ENCODE results near the gene LYAR. TPM values are rescaled to one million over a fixed set of nuclear protein-coding genes. Genes with fewer than 3 reads are reported as not detected.

LYAR gene
- total and polyA plus RNA-seq, 2 of the 13 experiments (the other 11 are each of a cell fraction or from before 2014, with no cell fraction given): 7.8 to 94.2 TPM

DNA sequence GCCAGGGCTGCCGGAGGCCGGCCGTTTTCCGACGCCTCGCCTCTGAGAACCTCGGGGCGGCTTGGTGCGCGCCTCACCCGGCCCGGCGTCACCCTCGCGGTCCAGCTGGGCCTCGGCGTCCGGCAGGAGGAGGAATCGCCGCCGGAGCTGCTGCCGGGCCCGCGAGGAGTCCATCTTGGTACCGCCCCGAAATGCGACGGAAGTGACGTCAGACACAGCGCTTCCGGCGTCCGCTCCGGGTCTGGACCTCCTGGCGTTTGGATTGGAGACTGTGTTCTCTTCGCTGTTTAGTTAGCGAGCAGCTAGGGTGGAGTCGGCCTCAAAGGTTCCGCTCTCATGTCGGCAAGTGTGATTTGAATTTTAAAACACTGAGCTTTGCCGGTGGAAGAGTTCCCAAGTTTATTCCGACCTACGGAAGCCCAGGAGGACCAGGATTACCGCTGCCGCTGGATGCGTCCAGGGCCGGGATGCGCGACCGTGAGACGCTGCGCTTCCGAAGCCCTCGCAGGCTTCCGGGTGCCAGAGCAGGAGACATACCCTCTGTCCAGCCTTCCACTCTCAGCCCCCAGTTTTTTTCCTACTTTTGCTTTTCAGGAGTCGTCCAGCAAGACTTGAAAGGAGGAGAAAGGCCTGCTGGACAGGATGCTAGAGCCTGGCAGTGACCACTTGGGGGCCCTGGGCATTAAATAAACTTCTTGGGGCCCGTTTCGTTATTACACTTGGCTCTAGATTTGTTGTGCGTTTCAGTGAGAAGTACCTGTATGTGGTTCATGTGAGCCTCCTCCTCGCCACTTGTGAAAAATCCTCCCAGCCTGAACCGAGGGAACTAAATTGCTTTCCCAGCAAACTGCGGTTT lies 41.7 kb downstream of the LYAR start, which contains the start of gene TMEM128 (continued):
- TF ChIP-seq, protein P1, sequence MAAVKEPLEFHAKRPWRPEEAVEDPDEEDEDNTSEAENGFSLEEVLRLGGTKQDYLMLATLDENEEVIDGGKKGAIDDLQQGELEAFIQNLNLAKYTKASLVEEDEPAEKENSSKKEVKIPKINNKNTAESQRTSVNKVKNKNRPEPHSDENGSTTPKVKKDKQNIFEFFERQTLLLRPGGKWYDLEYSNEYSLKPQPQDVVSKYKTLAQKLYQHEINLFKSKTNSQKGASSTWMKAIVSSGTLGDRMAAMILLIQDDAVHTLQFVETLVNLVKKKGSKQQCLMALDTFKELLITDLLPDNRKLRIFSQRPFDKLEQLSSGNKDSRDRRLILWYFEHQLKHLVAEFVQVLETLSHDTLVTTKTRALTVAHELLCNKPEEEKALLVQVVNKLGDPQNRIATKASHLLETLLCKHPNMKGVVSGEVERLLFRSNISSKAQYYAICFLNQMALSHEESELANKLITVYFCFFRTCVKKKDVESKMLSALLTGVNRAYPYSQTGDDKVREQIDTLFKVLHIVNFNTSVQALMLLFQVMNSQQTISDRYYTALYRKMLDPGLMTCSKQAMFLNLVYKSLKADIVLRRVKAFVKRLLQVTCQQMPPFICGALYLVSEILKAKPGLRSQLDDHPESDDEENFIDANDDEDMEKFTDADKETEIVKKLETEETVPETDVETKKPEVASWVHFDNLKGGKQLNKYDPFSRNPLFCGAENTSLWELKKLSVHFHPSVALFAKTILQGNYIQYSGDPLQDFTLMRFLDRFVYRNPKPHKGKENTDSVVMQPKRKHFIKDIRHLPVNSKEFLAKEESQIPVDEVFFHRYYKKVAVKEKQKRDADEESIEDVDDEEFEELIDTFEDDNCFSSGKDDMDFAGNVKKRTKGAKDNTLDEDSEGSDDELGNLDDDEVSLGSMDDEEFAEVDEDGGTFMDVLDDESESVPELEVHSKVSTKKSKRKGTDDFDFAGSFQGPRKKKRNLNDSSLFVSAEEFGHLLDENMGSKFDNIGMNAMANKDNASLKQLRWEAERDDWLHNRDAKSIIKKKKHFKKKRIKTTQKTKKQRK (IDR thresholded peaks at IDR 0.05; ENCODE audit: low read length): no peak
- TF ChIP-seq HOXA7 (CRISPR knock-in tag; IDR thresholded peaks at IDR 0.05): no peak
- TF ChIP-seq ZSCAN5A (CRISPR knock-in tag; IDR thresholded peaks at IDR 0.05; ENCODE audit: borderline replicate concordance): no peak
- peak; percentile 36; the same call in 1 of the 2 replicates for TF ChIP-seq NCOA2 (CRISPR knock-in tag; IDR thresholded peaks at IDR 0.05)
- no peak for TF ChIP-seq ZNF225 (CRISPR knock-in tag; IDR thresholded peaks at IDR 0.05)
- no peak for TF ChIP-seq MYNN (CRISPR knock-in tag; IDR thresholded peaks at IDR 0.05; ENCODE audit: low read depth)
- 0 out of 2 replicates have a peak, but pooled peaks have one; percentile 57 for TF ChIP-seq CBFB (CRISPR knock-in tag; IDR thresholded peaks at IDR 0.05)
- TF ChIP-seq MED8 (CRISPR knock-in tag; IDR thresholded peaks at IDR 0.05; ENCODE audit: insufficient replicate concordance): peak; percentile 89
- no peak for TF ChIP-seq ZNF3 (CRISPR knock-in tag; IDR thresholded peaks at IDR 0.05)
- no peak for TF ChIP-seq ZFP37 (CRISPR knock-in tag; IDR thresholded peaks at IDR 0.05; ENCODE audit: borderline replicate concordance)
- 0 out of 2 replicates have a peak, but pooled peaks have one; percentile 33 for TF ChIP-seq ZNF546 (CRISPR knock-in tag; conservative IDR thresholded peaks at IDR 0.05)
- no peak for TF ChIP-seq ZBTB10 (CRISPR knock-in tag; IDR thresholded peaks at IDR 0.05; ENCODE audit: borderline replicate concordance)
- TF ChIP-seq, protein P2, sequence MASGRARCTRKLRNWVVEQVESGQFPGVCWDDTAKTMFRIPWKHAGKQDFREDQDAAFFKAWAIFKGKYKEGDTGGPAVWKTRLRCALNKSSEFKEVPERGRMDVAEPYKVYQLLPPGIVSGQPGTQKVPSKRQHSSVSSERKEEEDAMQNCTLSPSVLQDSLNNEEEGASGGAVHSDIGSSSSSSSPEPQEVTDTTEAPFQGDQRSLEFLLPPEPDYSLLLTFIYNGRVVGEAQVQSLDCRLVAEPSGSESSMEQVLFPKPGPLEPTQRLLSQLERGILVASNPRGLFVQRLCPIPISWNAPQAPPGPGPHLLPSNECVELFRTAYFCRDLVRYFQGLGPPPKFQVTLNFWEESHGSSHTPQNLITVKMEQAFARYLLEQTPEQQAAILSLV (CRISPR knock-in tag; IDR thresholded peaks at IDR 0.05; ENCODE audit: borderline replicate concordance): peak; percentile 87; the same call in 1 of the 2 replicates
- peak; percentile 83 for TF ChIP-seq PHF21A (CRISPR knock-in tag; IDR thresholded peaks at IDR 0.05)
- TF ChIP-seq MEIS1 (CRISPR knock-in tag; IDR thresholded peaks at IDR 0.05; ENCODE audit: borderline replicate concordance): no peak
- peak; percentile 52 for TF ChIP-seq ZNF331 (CRISPR knock-in tag; IDR thresholded peaks at IDR 0.05)
- no peak for TF ChIP-seq ZNF775 (CRISPR knock-in tag; IDR thresholded peaks at IDR 0.05; ENCODE audit: borderline replicate concordance)

Data from HepG2 (cell line).